ENCODE results near the gene TCEA3. TPM values are rescaled to one million over a fixed set of nuclear protein-coding genes. Genes with fewer than 3 reads are reported as not detected.

Gene TCEA3
- total RNA-seq, 1 donor from 2014 or later: not detected

- intact Hi-C loops (cut with micrococcal nuclease): no loop called here
- ATAC-seq (ENCODE audit: low read depth) (no peak), DNase-seq (no peak)
- H3K36me3 Mint-ChIP-seq (ENCODE audit: low read depth): no peaks in the 10 kb centered on the region
- H3K27ac Mint-ChIP-seq: no peak overlapping the region
- TF ChIP-seq, protein P1, sequence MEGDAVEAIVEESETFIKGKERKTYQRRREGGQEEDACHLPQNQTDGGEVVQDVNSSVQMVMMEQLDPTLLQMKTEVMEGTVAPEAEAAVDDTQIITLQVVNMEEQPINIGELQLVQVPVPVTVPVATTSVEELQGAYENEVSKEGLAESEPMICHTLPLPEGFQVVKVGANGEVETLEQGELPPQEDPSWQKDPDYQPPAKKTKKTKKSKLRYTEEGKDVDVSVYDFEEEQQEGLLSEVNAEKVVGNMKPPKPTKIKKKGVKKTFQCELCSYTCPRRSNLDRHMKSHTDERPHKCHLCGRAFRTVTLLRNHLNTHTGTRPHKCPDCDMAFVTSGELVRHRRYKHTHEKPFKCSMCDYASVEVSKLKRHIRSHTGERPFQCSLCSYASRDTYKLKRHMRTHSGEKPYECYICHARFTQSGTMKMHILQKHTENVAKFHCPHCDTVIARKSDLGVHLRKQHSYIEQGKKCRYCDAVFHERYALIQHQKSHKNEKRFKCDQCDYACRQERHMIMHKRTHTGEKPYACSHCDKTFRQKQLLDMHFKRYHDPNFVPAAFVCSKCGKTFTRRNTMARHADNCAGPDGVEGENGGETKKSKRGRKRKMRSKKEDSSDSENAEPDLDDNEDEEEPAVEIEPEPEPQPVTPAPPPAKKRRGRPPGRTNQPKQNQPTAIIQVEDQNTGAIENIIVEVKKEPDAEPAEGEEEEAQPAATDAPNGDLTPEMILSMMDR (IDR thresholded peaks at IDR 0.05): no peak
- ChIA-PET POLR2A (interaction anchor here (0.5 kb wide), 1 partner anchor 151 kb away, joined by 7 read pairs; no protein-coding TSS in a partner anchor), CTCF (no interaction called here)
- H3K27me3 Mint-ChIP-seq: peaks cover 5% of the 10 kb centered on the region
- no peaks in the 10 kb centered on the region for H3K9me3 Mint-ChIP-seq
- no peak overlapping the region for H3K4me3 Mint-ChIP-seq
- H3K4me1 Mint-ChIP-seq: no peaks in the 10 kb centered on the region
These were observed 37.1 kb downstream of the TCEA3 start for GRCh38 chr1:23387494-23387893.

- H3K36me3 Mint-ChIP-seq (ENCODE audit: low read depth): no peaks in the 10 kb centered on the region
- no peak overlapping the region for H3K27ac Mint-ChIP-seq
- no peaks in the 10 kb centered on the region for H3K9me3 Mint-ChIP-seq
- CTCF ChIA-PET: no interaction called here
- peaks cover 3% of the 10 kb centered on the region for H3K27me3 Mint-ChIP-seq
- no peak for ATAC-seq (ENCODE audit: low read depth)
- intact Hi-C loops (cut with micrococcal nuclease): no loop called here
- POLR2A ChIA-PET: no interaction called here
- TF ChIP-seq, protein P1 (IDR thresholded peaks at IDR 0.05): no peak
- no peak for DNase-seq
- peaks cover 4% of the 10 kb centered on the region for H3K4me1 Mint-ChIP-seq
- H3K4me3 Mint-ChIP-seq: no peak overlapping the region
These were observed 39.4 kb downstream of the TCEA3 start for GRCh38 chr1:23385119-23385621.

GRCh38 chr1:23384312-23385058 lies 40.1 kb downstream of the TCEA3 start:
- ChIA-PET CTCF (no interaction called here), POLR2A (no interaction called here)
- no peak for ATAC-seq (ENCODE audit: low read depth)
- H3K36me3 Mint-ChIP-seq (ENCODE audit: low read depth): no peaks in the 10 kb centered on the region
- H3K4me3 Mint-ChIP-seq: no peak overlapping the region
- no peak overlapping the region for H3K27ac Mint-ChIP-seq
- H3K27me3 Mint-ChIP-seq: peaks cover 3% of the 10 kb centered on the region
- H3K4me1 Mint-ChIP-seq: peaks cover 4% of the 10 kb centered on the region
- DNase-seq: no peak
- TF ChIP-seq, protein P1 (IDR thresholded peaks at IDR 0.05): no peak
- H3K9me3 Mint-ChIP-seq: no peaks in the 10 kb centered on the region
- intact Hi-C loops (cut with micrococcal nuclease): no loop called here

DNA sequence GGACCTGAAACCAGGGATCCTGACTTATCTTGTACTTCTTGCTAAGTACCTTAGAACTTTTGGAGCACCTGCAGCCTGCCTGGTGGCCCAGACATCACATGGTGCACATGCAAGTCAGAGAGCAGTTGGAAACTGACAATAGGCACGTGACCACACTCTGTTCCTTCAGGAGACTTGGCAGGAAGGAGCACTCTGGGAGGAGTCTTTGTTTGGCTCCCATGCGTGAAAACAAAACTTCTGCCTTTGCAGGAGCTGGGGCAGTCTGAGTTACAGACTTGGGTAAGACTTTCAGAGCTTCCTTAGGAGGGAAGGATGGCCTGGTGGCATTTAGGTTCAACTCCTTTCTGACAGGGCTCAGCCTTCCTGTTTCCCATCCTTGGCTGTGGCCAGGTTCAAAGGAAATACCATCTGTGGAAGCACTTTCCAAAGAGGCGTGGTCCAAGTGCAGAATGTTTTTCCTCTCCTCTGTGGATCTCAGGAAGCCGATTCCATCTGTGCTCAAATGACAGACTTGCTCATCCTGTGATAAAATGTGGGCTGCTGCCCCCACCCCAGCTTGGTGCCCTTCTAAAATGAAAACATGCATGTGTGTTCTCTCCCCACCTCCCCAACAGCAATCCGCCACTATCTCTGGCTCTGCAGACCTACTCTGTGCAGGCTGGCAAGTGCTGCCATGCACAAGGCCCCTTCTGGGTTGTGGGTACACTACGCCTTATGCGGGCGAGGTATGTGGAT lies 40.8 kb downstream of the TCEA3 start:
- ATAC-seq (ENCODE audit: low read depth) (no peak), DNase-seq (no peak)
- Mint-ChIP-seq H3K27ac (no peak overlapping the region), H3K27me3 (peaks cover 3% of the 10 kb centered on the region), H3K4me1 (peaks cover 4% of the 10 kb centered on the region), H3K4me3 (no peak overlapping the region), H3K36me3 (ENCODE audit: low read depth) (no peaks in the 10 kb centered on the region), H3K9me3 (no peaks in the 10 kb centered on the region)
- intact Hi-C loops (cut with micrococcal nuclease): no loop called here
- TF ChIP-seq, protein P1 (IDR thresholded peaks at IDR 0.05): no peak
- CTCF ChIA-PET: no interaction called here
- POLR2A ChIA-PET: no interaction called here

DNA sequence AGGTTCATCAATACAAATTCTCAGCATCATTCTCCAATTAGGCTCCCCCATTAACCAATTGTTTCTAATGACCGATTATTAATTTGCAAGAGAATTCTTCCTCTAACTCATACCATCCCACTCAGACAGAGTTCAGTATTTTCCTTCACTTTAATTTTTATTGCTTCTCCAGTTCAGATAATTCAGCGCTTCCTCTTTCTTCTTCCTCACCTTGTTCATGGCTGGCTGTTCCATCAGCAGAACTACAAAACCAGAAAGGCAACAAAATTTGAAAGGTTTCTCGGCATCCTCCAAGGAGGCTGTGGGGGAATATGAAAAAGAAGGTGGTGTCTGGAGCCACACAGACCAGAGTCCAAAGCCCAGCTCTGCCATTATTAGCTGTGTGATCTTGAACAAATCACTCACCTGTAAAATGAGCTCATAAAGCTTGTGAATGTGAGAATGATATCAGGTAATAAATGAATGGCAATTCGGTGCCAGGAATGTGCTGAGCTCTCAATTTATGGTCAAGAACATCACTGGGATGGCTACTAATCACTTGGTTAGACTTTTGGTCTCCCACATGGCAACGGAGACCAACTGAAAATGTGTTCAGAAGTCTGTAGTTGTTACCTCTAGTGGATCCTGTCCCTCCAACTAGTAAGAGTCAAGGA lies 43.2 kb downstream of the TCEA3 start:
- H3K4me3 Mint-ChIP-seq: no peak overlapping the region
- TF ChIP-seq, protein P1 (IDR thresholded peaks at IDR 0.05): no peak
- CTCF ChIA-PET: no interaction called here
- H3K9me3 Mint-ChIP-seq: no peaks in the 10 kb centered on the region
- peaks cover 8% of the 10 kb centered on the region for H3K4me1 Mint-ChIP-seq
- POLR2A ChIA-PET: interaction anchor here (0.9 kb wide), 1 partner anchor 37 kb away, joined by 3 read pairs; the partner anchor contains the start of gene HNRNPR
- no peak overlapping the region for H3K27ac Mint-ChIP-seq
- no peaks in the 10 kb centered on the region for H3K27me3 Mint-ChIP-seq
- no peaks in the 10 kb centered on the region for H3K36me3 Mint-ChIP-seq (ENCODE audit: low read depth)
- no peak for DNase-seq
- intact Hi-C loops (cut with micrococcal nuclease): no loop called here
- ATAC-seq (ENCODE audit: low read depth): no peak

Data from activated B cell treated with CpG ODN at 0.5 μM for 24 hours (primary cell).